ENCODE data around the gene NEURL2.

NEURL2 gene

GRCh38 chr20:45848421-45848820, 42.6 kb downstream of the NEURL2 start:
- Histone ChIP-seq H3K18ac (ENCODE audit: low read length) (no peak overlapping the region), H3K4ac (ENCODE audit: low read depth, low read length) (no peak overlapping the region), H4K8ac (ENCODE audit: low read depth, low read length) (no peak overlapping the region), H2BK120ac (ENCODE audit: insufficient read depth, low read length, poor library complexity) (no peak overlapping the region), H3K14ac (ENCODE audit: low read length) (no peak overlapping the region), H3K27ac (ENCODE audit: low read depth, low read length) (no peak overlapping the region), H3K9me3 (ENCODE audit: insufficient read depth, low read depth, low read length) (no peaks in the 10 kb centered on the region), H3K27me3 (ENCODE audit: insufficient read depth, low read length) (no peaks in the 10 kb centered on the region), H3K4me1 (ENCODE audit: control insufficient read depth in 1 of 2, insufficient read depth in 2 of 2, low read length in 2 of 2) (no peaks in the 10 kb centered on the region), H2AK5ac (ENCODE audit: low read length) (no peak overlapping the region), H3K79me2 (ENCODE audit: control insufficient read depth, insufficient read depth, low read length, poor library complexity) (no peaks in the 10 kb centered on the region), H3K36me3 (ENCODE audit: control insufficient read depth in 1 of 2, insufficient read depth in 2 of 2, low read length in 2 of 2) (peaks cover 17 to 21% of the 10 kb centered on the region in 2 experiments), H4K91ac (ENCODE audit: low read depth, low read length) (no peak overlapping the region), H2AFZ (ENCODE audit: insufficient read depth, low read length, poor library complexity) (no peak overlapping the region), H2BK12ac (ENCODE audit: low read length) (no peak overlapping the region), H3K79me1 (ENCODE audit: low read length) (no peaks in the 10 kb centered on the region), H3K23ac (ENCODE audit: low read length) (no peak overlapping the region), H3K4me2 (ENCODE audit: low read length) (no peak overlapping the region), H3K4me3 (ENCODE audit: low read depth, low read length) (no peak overlapping the region), H3K9ac (ENCODE audit: low read length) (no peak overlapping the region), H2BK5ac (ENCODE audit: low read depth, low read length, poor library complexity) (no peak overlapping the region), H4K12ac (ENCODE audit: low read depth, low read length) (no peak overlapping the region)
- WGBS (ENCODE audit: extremely low coverage, insufficient coverage, insufficient read length) = no CpG with 5 or more reads among the region's 8 CpGs
- DNase-seq = no peak

GRCh38 chr20:45845452-45845851, 45.6 kb downstream of the NEURL2 start:
- H3K27ac ChIP-seq (ENCODE audit: low read depth, low read length) = no peak overlapping the region
- H3K36me3 ChIP-seq (ENCODE audit: control insufficient read depth in 1 of 2, insufficient read depth in 2 of 2, low read length in 2 of 2) = peaks cover 37 to 42% of the 10 kb centered on the region in 2 experiments
- no peak overlapping the region for H3K4me3 ChIP-seq (ENCODE audit: low read depth, low read length)
- H2AK5ac ChIP-seq (ENCODE audit: low read length) = no peak overlapping the region
- no peak overlapping the region for H3K14ac ChIP-seq (ENCODE audit: low read length)
- no peak overlapping the region for H3K4ac ChIP-seq (ENCODE audit: low read depth, low read length)
- H2BK120ac ChIP-seq (ENCODE audit: insufficient read depth, low read length, poor library complexity) = no peak overlapping the region
- H3K9ac ChIP-seq (ENCODE audit: low read length) = no peak overlapping the region
- no peak overlapping the region for H3K23ac ChIP-seq (ENCODE audit: low read length)
- no peaks in the 10 kb centered on the region for H3K79me1 ChIP-seq (ENCODE audit: low read length)
- H3K9me3 ChIP-seq (ENCODE audit: insufficient read depth, low read depth, low read length) = no peaks in the 10 kb centered on the region
- H2BK12ac ChIP-seq (ENCODE audit: low read length) = no peak overlapping the region
- DNase-seq = no peak
- no peaks in the 10 kb centered on the region for H3K4me1 ChIP-seq (ENCODE audit: control insufficient read depth in 1 of 2, insufficient read depth in 2 of 2, low read length in 2 of 2)
- no peak overlapping the region for H2AFZ ChIP-seq (ENCODE audit: insufficient read depth, low read length, poor library complexity)
- H3K79me2 ChIP-seq (ENCODE audit: control insufficient read depth, insufficient read depth, low read length, poor library complexity) = no peaks in the 10 kb centered on the region
- no peak overlapping the region for H4K12ac ChIP-seq (ENCODE audit: low read depth, low read length)
- no peak overlapping the region for H4K91ac ChIP-seq (ENCODE audit: low read depth, low read length)
- no peaks in the 10 kb centered on the region for H3K27me3 ChIP-seq (ENCODE audit: insufficient read depth, low read length)
- H3K18ac ChIP-seq (ENCODE audit: low read length) = no peak overlapping the region
- no peak overlapping the region for H4K8ac ChIP-seq (ENCODE audit: low read depth, low read length)
- H2BK5ac ChIP-seq (ENCODE audit: low read depth, low read length, poor library complexity) = no peak overlapping the region
- H3K4me2 ChIP-seq (ENCODE audit: low read length) = no peak overlapping the region

GRCh38 chr20:45843506-45843905, 47.5 kb downstream of the NEURL2 start:
- H2BK5ac ChIP-seq (ENCODE audit: low read depth, low read length, poor library complexity) = no peak overlapping the region
- no peaks in the 10 kb centered on the region for H3K27me3 ChIP-seq (ENCODE audit: insufficient read depth, low read length)
- H3K4me1 ChIP-seq (ENCODE audit: control insufficient read depth in 1 of 2, insufficient read depth in 2 of 2, low read length in 2 of 2) = no peaks in the 10 kb centered on the region
- H3K27ac ChIP-seq (ENCODE audit: low read depth, low read length) = no peak overlapping the region
- H3K23ac ChIP-seq (ENCODE audit: low read length) = no peak overlapping the region
- H3K4me2 ChIP-seq (ENCODE audit: low read length) = no peak overlapping the region
- no peak overlapping the region for H2AK5ac ChIP-seq (ENCODE audit: low read length)
- H3K36me3 ChIP-seq (ENCODE audit: control insufficient read depth in 1 of 2, insufficient read depth in 2 of 2, low read length in 2 of 2) = peaks cover 40 to 46% of the 10 kb centered on the region in 2 experiments
- H4K91ac ChIP-seq (ENCODE audit: low read depth, low read length) = no peak overlapping the region
- H3K9ac ChIP-seq (ENCODE audit: low read length) = no peak overlapping the region
- DNase-seq = no peak
- H4K8ac ChIP-seq (ENCODE audit: low read depth, low read length) = no peak overlapping the region
- WGBS (ENCODE audit: extremely low coverage, insufficient coverage, insufficient read length) = no CpG with 5 or more reads among the region's 14 CpGs
- H3K18ac ChIP-seq (ENCODE audit: low read length) = no peak overlapping the region
- no peak overlapping the region for H4K12ac ChIP-seq (ENCODE audit: low read depth, low read length)
- H2BK120ac ChIP-seq (ENCODE audit: insufficient read depth, low read length, poor library complexity) = no peak overlapping the region
- H3K79me2 ChIP-seq (ENCODE audit: control insufficient read depth, insufficient read depth, low read length, poor library complexity) = no peaks in the 10 kb centered on the region
- H3K79me1 ChIP-seq (ENCODE audit: low read length) = no peaks in the 10 kb centered on the region
- H3K14ac ChIP-seq (ENCODE audit: low read length) = no peak overlapping the region
- no peak overlapping the region for H3K4ac ChIP-seq (ENCODE audit: low read depth, low read length)
- H2BK12ac ChIP-seq (ENCODE audit: low read length) = no peak overlapping the region
- H3K4me3 ChIP-seq (ENCODE audit: low read depth, low read length) = no peak overlapping the region
- H3K9me3 ChIP-seq (ENCODE audit: insufficient read depth, low read depth, low read length) = no peaks in the 10 kb centered on the region
- no peak overlapping the region for H2AFZ ChIP-seq (ENCODE audit: insufficient read depth, low read length, poor library complexity)

- WGBS (ENCODE audit: extremely low coverage, insufficient coverage, insufficient read length) = no CpG with 5 or more reads among the region's 5 CpGs
- H3K27me3 ChIP-seq (ENCODE audit: insufficient read depth, low read length) = no peaks in the 10 kb centered on the region
- no peaks in the 10 kb centered on the region for H3K9me3 ChIP-seq (ENCODE audit: insufficient read depth, low read depth, low read length)
These were observed 48.7 kb downstream of the NEURL2 start for GRCh38 chr20:45842169-45842812.

More at GRCh38 chr20:45842169-45842812, 48.7 kb downstream of the NEURL2 start:
- Histone ChIP-seq H2AFZ (ENCODE audit: insufficient read depth, low read length, poor library complexity) (no peak overlapping the region), H4K8ac (ENCODE audit: low read depth, low read length) (no peak overlapping the region), H3K14ac (ENCODE audit: low read length) (no peak overlapping the region), H3K23ac (ENCODE audit: low read length) (no peak overlapping the region), H3K36me3 (ENCODE audit: control insufficient read depth in 1 of 2, insufficient read depth in 2 of 2, low read length in 2 of 2) (peaks cover 36 to 43% of the 10 kb centered on the region in 2 experiments), H2BK12ac (ENCODE audit: low read length) (no peak overlapping the region), H3K79me2 (ENCODE audit: control insufficient read depth, insufficient read depth, low read length, poor library complexity) (no peaks in the 10 kb centered on the region), H4K12ac (ENCODE audit: low read depth, low read length) (no peak overlapping the region), H3K4me1 (ENCODE audit: control insufficient read depth in 1 of 2, insufficient read depth in 2 of 2, low read length in 2 of 2) (no peaks in the 10 kb centered on the region), H3K18ac (ENCODE audit: low read length) (no peak overlapping the region), H2BK120ac (ENCODE audit: insufficient read depth, low read length, poor library complexity) (no peak overlapping the region), H3K4ac (ENCODE audit: low read depth, low read length) (no peak overlapping the region), H3K9ac (ENCODE audit: low read length) (no peak overlapping the region), H3K4me3 (ENCODE audit: low read depth, low read length) (no peak overlapping the region), H3K4me2 (ENCODE audit: low read length) (no peak overlapping the region), H4K91ac (ENCODE audit: low read depth, low read length) (no peak overlapping the region), H3K79me1 (ENCODE audit: low read length) (no peaks in the 10 kb centered on the region), H3K27ac (ENCODE audit: low read depth, low read length) (no peak overlapping the region), H2AK5ac (ENCODE audit: low read length) (no peak overlapping the region), H2BK5ac (ENCODE audit: low read depth, low read length, poor library complexity) (no peak overlapping the region)
- DNase-seq = no peak

Data from trophoblast cell (in vitro differentiated cells and primary cell).